Measurements from ENCODE around the gene MAML3.

DNA sequence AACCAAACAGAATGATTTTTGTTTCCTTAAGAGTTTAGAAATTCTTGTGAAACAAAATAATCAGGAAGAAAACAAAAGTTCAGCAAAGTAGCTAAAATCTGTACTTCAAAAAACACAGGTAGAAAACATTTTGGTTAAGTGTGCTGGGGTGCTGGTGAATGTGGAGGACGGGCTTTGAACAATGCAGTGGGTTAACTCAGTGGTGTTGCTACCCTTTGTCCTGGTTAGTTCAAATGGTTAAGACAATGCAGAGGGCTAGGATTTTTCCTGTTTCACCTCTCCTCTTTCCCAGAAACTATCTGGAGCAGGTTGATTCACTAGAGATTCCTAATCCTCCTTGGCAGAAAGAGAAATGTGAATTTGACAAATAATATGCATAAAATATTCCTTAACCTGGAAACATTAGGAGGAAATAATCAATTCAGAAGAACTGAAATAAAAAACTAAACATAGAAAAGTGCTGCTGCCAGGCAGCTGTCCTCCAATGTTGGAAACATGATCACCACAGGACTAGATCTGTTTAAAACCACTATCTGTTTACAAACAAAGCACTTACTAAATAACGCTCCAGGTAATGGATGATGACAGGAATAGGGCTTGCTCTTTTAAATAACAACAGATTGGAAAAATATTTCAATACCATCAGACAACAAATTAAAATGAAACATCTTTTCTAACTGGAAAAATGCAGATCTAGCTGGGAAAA is 148.9 kb downstream of the MAML3 start:
- TF ChIP-seq, protein P1, sequence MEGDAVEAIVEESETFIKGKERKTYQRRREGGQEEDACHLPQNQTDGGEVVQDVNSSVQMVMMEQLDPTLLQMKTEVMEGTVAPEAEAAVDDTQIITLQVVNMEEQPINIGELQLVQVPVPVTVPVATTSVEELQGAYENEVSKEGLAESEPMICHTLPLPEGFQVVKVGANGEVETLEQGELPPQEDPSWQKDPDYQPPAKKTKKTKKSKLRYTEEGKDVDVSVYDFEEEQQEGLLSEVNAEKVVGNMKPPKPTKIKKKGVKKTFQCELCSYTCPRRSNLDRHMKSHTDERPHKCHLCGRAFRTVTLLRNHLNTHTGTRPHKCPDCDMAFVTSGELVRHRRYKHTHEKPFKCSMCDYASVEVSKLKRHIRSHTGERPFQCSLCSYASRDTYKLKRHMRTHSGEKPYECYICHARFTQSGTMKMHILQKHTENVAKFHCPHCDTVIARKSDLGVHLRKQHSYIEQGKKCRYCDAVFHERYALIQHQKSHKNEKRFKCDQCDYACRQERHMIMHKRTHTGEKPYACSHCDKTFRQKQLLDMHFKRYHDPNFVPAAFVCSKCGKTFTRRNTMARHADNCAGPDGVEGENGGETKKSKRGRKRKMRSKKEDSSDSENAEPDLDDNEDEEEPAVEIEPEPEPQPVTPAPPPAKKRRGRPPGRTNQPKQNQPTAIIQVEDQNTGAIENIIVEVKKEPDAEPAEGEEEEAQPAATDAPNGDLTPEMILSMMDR (IDR thresholded peaks at IDR 0.05; ENCODE audit: insufficient read depth, low read depth, low read length) = no peak
- no peak for TF ChIP-seq EZH2 (IDR thresholded peaks at IDR 0.05; ENCODE audit: insufficient read depth, low read length)

Data from astrocyte (in vitro differentiated cells and primary cell).